Measurements from ENCODE around the gene CYP4F12. TPM values are rescaled to one million over a fixed set of nuclear protein-coding genes. Genes with fewer than 3 reads are reported as not detected.

Gene CYP4F12, protein sequence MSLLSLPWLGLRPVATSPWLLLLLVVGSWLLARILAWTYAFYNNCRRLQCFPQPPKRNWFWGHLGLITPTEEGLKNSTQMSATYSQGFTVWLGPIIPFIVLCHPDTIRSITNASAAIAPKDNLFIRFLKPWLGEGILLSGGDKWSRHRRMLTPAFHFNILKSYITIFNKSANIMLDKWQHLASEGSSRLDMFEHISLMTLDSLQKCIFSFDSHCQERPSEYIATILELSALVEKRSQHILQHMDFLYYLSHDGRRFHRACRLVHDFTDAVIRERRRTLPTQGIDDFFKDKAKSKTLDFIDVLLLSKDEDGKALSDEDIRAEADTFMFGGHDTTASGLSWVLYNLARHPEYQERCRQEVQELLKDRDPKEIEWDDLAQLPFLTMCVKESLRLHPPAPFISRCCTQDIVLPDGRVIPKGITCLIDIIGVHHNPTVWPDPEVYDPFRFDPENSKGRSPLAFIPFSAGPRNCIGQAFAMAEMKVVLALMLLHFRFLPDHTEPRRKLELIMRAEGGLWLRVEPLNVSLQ
- not detected for total RNA-seq

DNA sequence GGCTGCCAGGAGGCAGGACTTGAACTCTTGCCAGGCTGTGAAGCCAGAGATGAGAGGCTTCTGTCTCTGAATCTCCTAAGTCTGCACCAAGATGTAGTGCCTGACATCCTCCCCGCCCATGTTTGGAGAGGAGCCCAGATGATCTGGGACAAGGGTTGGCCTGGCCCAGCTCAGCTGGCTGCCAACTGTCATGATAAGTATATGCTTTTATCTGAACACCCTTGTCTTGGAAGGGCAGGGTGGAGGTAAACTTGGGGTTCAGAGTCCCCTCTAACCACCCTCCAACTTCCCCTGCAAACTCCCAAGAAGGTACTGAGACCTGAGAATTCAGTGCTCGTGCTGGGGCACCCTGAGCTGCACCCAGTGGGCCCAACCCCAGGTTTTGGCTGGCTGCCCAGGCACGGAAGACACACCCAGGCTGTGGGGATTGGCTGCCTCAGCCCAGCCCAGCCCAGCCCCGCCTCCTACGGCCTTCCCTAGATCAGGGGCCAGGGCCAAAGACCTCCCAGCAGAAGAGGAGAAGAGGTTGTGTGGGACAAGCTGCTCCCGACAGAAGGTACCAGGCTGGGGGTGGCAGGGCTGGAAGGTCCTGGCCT lies at the start of gene CYP4F12:
Gene CYP4F12 (plus strand): TSS at position 508 of the 596 bp plus-strand sequence. CDS start 443 bp downstream, outside the sequence.

DNA sequence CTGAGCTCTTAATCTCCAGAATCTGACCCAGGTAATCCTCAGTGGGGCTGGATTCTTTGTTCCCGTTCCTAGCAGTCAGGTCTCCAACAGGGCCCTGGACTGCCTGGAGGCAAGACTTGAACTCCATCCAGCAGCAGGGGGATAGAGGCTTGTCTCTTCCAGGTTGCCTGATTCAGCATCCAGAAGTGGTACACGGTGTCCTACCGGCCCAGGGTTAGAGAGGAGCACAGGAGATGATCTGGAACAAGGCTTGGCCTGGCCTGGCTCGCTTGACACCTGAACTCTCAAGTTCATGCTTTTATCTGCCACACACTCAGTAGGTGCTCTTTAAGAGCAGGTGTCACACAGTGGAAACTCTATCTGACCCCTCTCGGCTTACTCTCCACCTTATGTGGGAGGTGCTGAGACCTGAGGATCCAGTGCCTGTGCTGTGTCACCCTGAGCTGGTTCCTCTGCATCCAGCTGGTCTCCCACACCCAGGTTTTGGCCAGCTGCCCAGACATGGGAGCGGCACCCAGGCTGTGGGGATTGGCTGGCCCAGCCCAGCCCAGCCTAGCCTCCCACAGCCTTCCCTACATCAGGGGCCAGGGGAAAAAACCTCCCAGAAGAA lies 32.5 kb upstream of the CYP4F12 start, which contains the start of gene CYP4F3:
Gene CYP4F3 (plus strand): TSS at position 604 of the 610 bp plus-strand sequence. CDS start 519 bp downstream, outside the sequence.

GRCh38 chr19:15727724-15728123 lies 54.8 kb downstream of the CYP4F12 start, which contains the start of gene OR10H2:
Gene OR10H2 (plus strand): TSS chr19:15728024. CDS start chr19:15728044, 20 bp downstream.

GRCh38 chr19:15737722-15738121 lies 64.8 kb downstream of the CYP4F12 start, which contains the start of gene OR10H3:
Gene OR10H3 (plus strand): TSS chr19:15737985. CDS start chr19:15741393, 3,408 bp downstream.

Other genes starting within 250 kb of the CYP4F12 start
- 10 to 100 TPM; 27.1 to 29.8 TPM for gene WIZ, start 223.1 kb upstream of the CYP4F12 start, total RNA-seq
- 100 to 1,000 TPM; 127 to 130 TPM for gene RASAL3, start 208.5 kb upstream of the CYP4F12 start, total RNA-seq
- gene PGLYRP2, start 193.6 kb upstream of the CYP4F12 start, total RNA-seq: not detected
- under 1 TPM; 0.12 to 0.23 TPM for gene CYP4F22, start 164.6 kb upstream of the CYP4F12 start, total RNA-seq
- not detected for gene CYP4F8, start 57.9 kb upstream of the CYP4F12 start, total RNA-seq
- under 1 TPM in 1 of 2 experiments, not detected in 1; 0.03 TPM for gene CYP4F3, start 32.2 kb upstream of the CYP4F12 start, total RNA-seq
- gene OR10H2, start 54.9 kb downstream of the CYP4F12 start, total RNA-seq: not detected
- gene OR10H3, start 64.9 kb downstream of the CYP4F12 start, total RNA-seq: not detected
- not detected for gene OR10H5, start 114.6 kb downstream of the CYP4F12 start, total RNA-seq
- not detected for gene OR10H1, start 142.6 kb downstream of the CYP4F12 start, total RNA-seq
- gene CYP4F2, start 225.0 kb downstream of the CYP4F12 start, total RNA-seq: not detected

All from activated naive CD4-positive, alpha-beta T cell treated with anti-CD3 and anti-CD28 coated beads, Interleukin-2, amount 10 ng/mL, durations not matched to agents 5 hours and 36 hours (primary cell).